Measurements from ENCODE around the gene CEP85L. TPM values are rescaled to one million over a fixed set of nuclear protein-coding genes. Genes with fewer than 3 reads are reported as not detected.

Gene CEP85L
- total RNA-seq, 1 donor from 2014 or later = 51.5 TPM

DNA sequence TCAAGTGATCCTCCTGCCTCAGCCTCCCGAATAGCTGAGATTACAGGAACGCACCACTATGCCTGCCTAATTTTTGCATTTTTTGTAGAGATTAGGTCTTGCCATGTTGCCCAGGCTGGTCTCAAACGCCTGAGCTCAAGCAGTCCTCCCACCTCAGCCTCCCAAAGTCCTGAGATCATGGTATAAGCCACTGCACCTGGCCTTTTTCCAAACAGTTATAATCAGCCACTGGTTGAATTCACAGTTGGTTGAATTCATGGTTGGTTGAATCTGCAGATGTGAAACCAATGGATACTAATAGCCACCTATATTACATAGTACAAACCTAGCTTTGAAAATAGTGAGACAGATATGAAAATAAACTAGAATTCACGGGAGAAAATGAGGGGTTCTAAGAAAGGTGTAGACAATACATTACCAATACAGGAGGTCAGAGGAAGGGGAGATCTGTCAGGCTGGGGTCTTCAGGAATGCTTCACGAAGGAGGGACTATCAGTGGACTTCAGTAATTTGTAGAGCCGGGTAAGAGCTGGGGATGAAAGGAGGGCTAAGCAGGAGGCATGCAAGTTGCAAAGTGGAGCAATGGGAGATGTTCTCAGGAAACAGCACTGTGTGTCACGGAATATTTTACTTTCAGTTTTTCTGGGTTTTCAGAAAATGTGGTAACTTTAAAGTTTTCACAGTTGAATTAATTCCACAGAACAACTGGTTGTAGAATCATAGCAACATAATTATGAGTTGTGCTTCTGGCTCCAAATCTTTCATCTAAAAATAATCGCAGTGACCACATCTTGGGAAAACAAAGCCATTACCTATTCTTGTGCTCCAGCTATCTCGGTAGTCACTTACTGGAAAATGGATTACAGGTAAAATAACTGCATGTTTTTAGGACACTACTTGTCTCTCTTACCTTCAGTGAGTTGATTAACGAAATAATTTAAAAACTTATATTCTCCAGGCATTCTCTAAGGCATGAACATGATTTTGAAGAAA lies 12.9 kb upstream of the CEP85L start:
- H3K27me3 Mint-ChIP-seq (ENCODE audit: unreplicated experiment) = no peaks in the 10 kb centered on the region
- no peak overlapping the region for H3K4me3 Mint-ChIP-seq (ENCODE audit: unreplicated experiment)
- H3K27ac Mint-ChIP-seq (ENCODE audit: unreplicated experiment) = no peak overlapping the region
- no peaks in the 10 kb centered on the region for H3K36me3 Mint-ChIP-seq (ENCODE audit: unreplicated experiment)
- DNase-seq = no peak
- H3K4me1 Mint-ChIP-seq (ENCODE audit: low read depth, unreplicated experiment) = peaks cover 14% of the 10 kb centered on the region
- TF ChIP-seq, protein P1, sequence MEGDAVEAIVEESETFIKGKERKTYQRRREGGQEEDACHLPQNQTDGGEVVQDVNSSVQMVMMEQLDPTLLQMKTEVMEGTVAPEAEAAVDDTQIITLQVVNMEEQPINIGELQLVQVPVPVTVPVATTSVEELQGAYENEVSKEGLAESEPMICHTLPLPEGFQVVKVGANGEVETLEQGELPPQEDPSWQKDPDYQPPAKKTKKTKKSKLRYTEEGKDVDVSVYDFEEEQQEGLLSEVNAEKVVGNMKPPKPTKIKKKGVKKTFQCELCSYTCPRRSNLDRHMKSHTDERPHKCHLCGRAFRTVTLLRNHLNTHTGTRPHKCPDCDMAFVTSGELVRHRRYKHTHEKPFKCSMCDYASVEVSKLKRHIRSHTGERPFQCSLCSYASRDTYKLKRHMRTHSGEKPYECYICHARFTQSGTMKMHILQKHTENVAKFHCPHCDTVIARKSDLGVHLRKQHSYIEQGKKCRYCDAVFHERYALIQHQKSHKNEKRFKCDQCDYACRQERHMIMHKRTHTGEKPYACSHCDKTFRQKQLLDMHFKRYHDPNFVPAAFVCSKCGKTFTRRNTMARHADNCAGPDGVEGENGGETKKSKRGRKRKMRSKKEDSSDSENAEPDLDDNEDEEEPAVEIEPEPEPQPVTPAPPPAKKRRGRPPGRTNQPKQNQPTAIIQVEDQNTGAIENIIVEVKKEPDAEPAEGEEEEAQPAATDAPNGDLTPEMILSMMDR (IDR thresholded peaks at IDR 0.05; ENCODE audit: partially characterized antibody, unreplicated experiment) = no peak
- peaks cover 1% of the 10 kb centered on the region for H3K9me3 Mint-ChIP-seq (ENCODE audit: unreplicated experiment)

DNA sequence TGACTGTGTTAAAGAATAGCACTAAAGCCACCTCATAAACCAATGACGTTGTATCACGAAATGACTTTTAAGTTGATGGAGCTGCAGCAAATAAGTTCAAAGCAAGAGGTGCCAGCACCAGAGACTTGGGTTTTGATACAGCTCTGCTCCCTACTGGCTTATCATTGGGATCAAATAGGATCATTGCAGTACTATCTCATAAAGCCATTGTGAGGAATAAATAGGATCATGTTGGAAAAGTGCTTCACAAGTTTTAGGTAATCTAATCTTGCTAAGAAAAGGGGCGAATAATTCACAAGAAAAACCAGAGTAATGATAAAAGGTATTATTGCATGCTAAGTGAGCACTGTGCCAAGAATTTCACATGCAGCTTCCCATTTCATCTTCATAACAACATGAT lies 10.4 kb upstream of the CEP85L start:
- TF ChIP-seq, protein P1 (IDR thresholded peaks at IDR 0.05; ENCODE audit: partially characterized antibody, unreplicated experiment) = no peak
- Mint-ChIP-seq H3K9me3 (ENCODE audit: unreplicated experiment) (peaks cover 1% of the 10 kb centered on the region), H3K4me1 (ENCODE audit: low read depth, unreplicated experiment) (peaks cover 9% of the 10 kb centered on the region), H3K36me3 (ENCODE audit: unreplicated experiment) (no peaks in the 10 kb centered on the region), H3K27me3 (ENCODE audit: unreplicated experiment) (no peaks in the 10 kb centered on the region), H3K27ac (ENCODE audit: unreplicated experiment) (no peak overlapping the region), H3K4me3 (ENCODE audit: unreplicated experiment) (no peak overlapping the region)
- DNase-seq = no peak

DNA sequence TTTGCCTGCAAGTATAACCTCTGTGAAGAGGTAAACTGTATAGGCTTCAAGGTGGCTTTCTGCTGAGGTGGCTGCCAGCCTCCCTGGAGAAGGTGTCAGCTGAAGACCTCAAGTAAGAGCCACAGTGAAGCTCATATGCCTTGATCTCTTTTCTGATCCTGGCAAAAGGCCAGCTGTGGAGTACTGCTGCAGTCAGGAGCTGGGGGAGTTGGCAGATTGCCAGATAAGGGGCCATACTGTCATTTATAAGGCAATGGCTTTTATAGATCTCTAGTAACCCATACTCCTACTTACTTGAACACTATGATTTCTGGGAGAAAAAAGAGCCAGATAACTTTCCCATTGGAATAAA lies 8.8 kb upstream of the CEP85L start:
- H3K9me3 Mint-ChIP-seq (ENCODE audit: unreplicated experiment) = peaks cover 1% of the 10 kb centered on the region
- peak; percentile 47 for DNase-seq
- peaks cover 9% of the 10 kb centered on the region for H3K4me1 Mint-ChIP-seq (ENCODE audit: low read depth, unreplicated experiment)
- TF ChIP-seq, protein P1 (IDR thresholded peaks at IDR 0.05; ENCODE audit: partially characterized antibody, unreplicated experiment) = no peak
- peak overlapping the region; percentile 3 for H3K27ac Mint-ChIP-seq (ENCODE audit: unreplicated experiment)
- no peaks in the 10 kb centered on the region for H3K27me3 Mint-ChIP-seq (ENCODE audit: unreplicated experiment)
- no peaks in the 10 kb centered on the region for H3K36me3 Mint-ChIP-seq (ENCODE audit: unreplicated experiment)
- H3K4me3 Mint-ChIP-seq (ENCODE audit: unreplicated experiment) = no peak overlapping the region

GRCh38 chr6:118659513-118660217 lies 8.3 kb upstream of the CEP85L start:
- peaks cover 1% of the 10 kb centered on the region for H3K9me3 Mint-ChIP-seq (ENCODE audit: unreplicated experiment)
- H3K4me1 Mint-ChIP-seq (ENCODE audit: low read depth, unreplicated experiment) = peaks cover 9% of the 10 kb centered on the region
- peak overlapping the region; percentile 3 for H3K27ac Mint-ChIP-seq (ENCODE audit: unreplicated experiment)
- H3K36me3 Mint-ChIP-seq (ENCODE audit: unreplicated experiment) = no peaks in the 10 kb centered on the region
- TF ChIP-seq, protein P1 (IDR thresholded peaks at IDR 0.05; ENCODE audit: partially characterized antibody, unreplicated experiment) = no peak
- H3K4me3 Mint-ChIP-seq (ENCODE audit: unreplicated experiment) = no peak overlapping the region
- no peaks in the 10 kb centered on the region for H3K27me3 Mint-ChIP-seq (ENCODE audit: unreplicated experiment)
- no peak for DNase-seq

All from glutamatergic neuron (in vitro differentiated cells).